GM12801 (cell line): Measurements from ENCODE around the gene HMX1.

Experiments used
- CTCF ChIP-seq: IDR thresholded peaks from one replicate; pipeline ENCODE4 v1.5.1; 2011; ENCODE audit warnings: control low read depth; ENCODE audit not compliant: insufficient read length; ENCODE audit errors: extremely low read depth

The HMX1 gene

GRCh38 chr4:8844976-8845690 is 26.5 kb downstream of the HMX1 start:
- TF ChIP-seq CTCF = no peak

GRCh38 chr4:8843597-8843996 is 28.0 kb downstream of the HMX1 start:
- TF ChIP-seq CTCF = no peak

- no peak for TF ChIP-seq CTCF
Observed at GRCh38 chr4:8842614-8843013, 29.0 kb downstream of the HMX1 start.

GRCh38 chr4:8841678-8842268 is 29.9 kb downstream of the HMX1 start:
- TF ChIP-seq CTCF = no peak

GRCh38 chr4:8840816-8841455 is 30.7 kb downstream of the HMX1 start:
- TF ChIP-seq CTCF = no peak

- no peak for TF ChIP-seq CTCF
Observed at GRCh38 chr4:8840006-8840793, 31.4 kb downstream of the HMX1 start.

GRCh38 chr4:8838961-8839431 is 32.6 kb downstream of the HMX1 start:
- TF ChIP-seq CTCF = no peak
